ENCODE measurements around the gene STX3. TPM values are rescaled to one million over a fixed set of nuclear protein-coding genes. Genes with fewer than 3 reads are reported as not detected.
A peak's percentile ranks its signal among the peaks of the same experiment; 100 is the strongest.

STX3 gene
- total and polyA plus RNA-seq, 2 of the 4 experiments (the other 2 are of a cell fraction), result 5.0 to 5.4 TPM

DNA sequence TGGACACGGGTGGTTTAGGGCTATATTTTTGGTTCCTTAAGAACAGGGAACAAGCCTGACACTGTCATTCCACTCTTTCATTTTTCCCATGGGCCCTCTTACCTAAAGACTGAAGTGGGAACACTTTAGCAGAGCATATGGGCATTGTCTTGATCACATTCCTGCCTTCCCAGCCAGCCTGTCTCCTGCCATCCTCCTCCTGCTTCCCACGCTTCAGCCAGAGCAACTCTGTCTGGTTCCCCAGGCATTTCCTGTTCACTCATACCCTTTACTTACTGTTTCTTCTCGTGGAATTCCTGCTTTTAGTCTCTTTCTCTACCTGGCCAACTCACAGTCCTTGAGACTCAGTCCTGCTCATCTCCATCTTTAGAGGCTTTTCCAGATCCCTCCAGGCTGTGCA, 32.6 kb downstream of the STX3 start:
- Histone ChIP-seq H3K79me1 (ENCODE audit: low read depth in 1 of 2, low read length in 2 of 2) (peaks cover 0 to 6% of the 10 kb centered on the region in 2 experiments; a peak in 1 of 4 replicates), H3K23ac (ENCODE audit: low read depth, low read length) (no peak overlapping the region), H3K56ac (ENCODE audit: extremely low read depth, insufficient read depth, low read length) (no peak overlapping the region), H4K20me1 (ENCODE audit: insufficient read depth, low read length) (no peaks in the 10 kb centered on the region; the same call in 1 of the 2 replicates), H4K5ac (ENCODE audit: low read depth, low read length) (peak overlapping the region; percentile 52; the same call in 1 of the 2 replicates), H3K14ac (replicated peaks; ENCODE audit: low read depth, low read length) (0 out of 2 replicates have a peak overlapping the region, but pooled peaks have one; percentile 22), H4K91ac (ENCODE audit: insufficient read depth, low read depth, low read length) (no peak overlapping the region; the same call in 1 of the 2 replicates), H2AK9ac (replicated peaks; ENCODE audit: low read depth, low read length, poor library complexity) (no peak overlapping the region), H3K4ac (ENCODE audit: low read depth, low read length) (peak overlapping the region; percentile 34; the same call in 1 of the 2 replicates), H2AFZ (replicated peaks; ENCODE audit: low read length, poor library complexity) (peak overlapping the region; percentile 0), H3K4me3 (ENCODE audit: insufficient read depth, low read depth, low read length) (no peak overlapping the region), H2BK120ac (ENCODE audit: low read depth, low read length) (peak overlapping the region; percentile 45), H2AK5ac (ENCODE audit: low read depth, low read length) (peak overlapping the region; percentile 76; the same call in 1 of the 2 replicates), H3K18ac (ENCODE audit: low read depth, low read length) (no peak overlapping the region), H3K27ac (ENCODE audit: insufficient read depth, low read length) (no peak overlapping the region), H3K9ac (ENCODE audit: low read depth, low read length) (no peak overlapping the region), H4K8ac (ENCODE audit: low read depth in 2 of 2, low read length in 2 of 2) (no peak overlapping the region), H3K9me3 (ENCODE audit: control insufficient read depth, insufficient read depth, low read length) (no peaks in the 10 kb centered on the region), H3K27me3 (ENCODE audit: control insufficient read depth, insufficient read depth, low read length) (no peaks in the 10 kb centered on the region), H2BK15ac (ENCODE audit: low read depth, low read length) (no peak overlapping the region), H2BK5ac (ENCODE audit: low read depth, low read length, poor library complexity, severe bottlenecking) (peak overlapping the region; percentile 56), H3K9me1 (ENCODE audit: insufficient read depth, low read length) (peaks cover 11% of the 10 kb centered on the region; the same call in 1 of the 2 replicates), H3K4me2 (ENCODE audit: low read depth, low read length) (peak overlapping the region; percentile 34; the same call in 1 of the 2 replicates), H3K36me3 (ENCODE audit: control insufficient read depth, insufficient read depth, low read length) (peaks cover 5% of the 10 kb centered on the region), H3K4me1 (ENCODE audit: control insufficient read depth, insufficient read depth, low read length) (peaks cover 6% of the 10 kb centered on the region), H2BK20ac (ENCODE audit: low read depth, low read length) (peak overlapping the region; percentile 38; the same call in 1 of the 2 replicates)
- ATAC-seq (ENCODE audit: low read depth) (peak; percentile 63), DNase-seq (peak; percentile 73)
- dilution Hi-C loops (cut with HindIII; ENCODE audit: low sequenced_read_pairs, unreplicated experiment) (no loop called here), intact Hi-C loops (cut with micrococcal nuclease) (loop anchor here (1.0 kb wide), 1 partner anchor 33 kb away; the partner anchor contains the start of gene STX3), in situ Hi-C loops (cut with MboI; ENCODE audit: low sequenced_read_pairs) (no loop called here)
- WGBS, 2 experiments (ENCODE audit: extremely low coverage in 2 of 2, insufficient read length in 1 of 2), result 27% methylated on average over 3 of the region's 3 CpGs; no CpG with 5 or more reads in 1 of the 2 experiments
- CTCF ChIA-PET, result interaction anchor here (1.1 kb wide), 1 partner anchor 33 kb away, joined by 3 read pairs; the partner anchor contains the start of gene STX3
- POLR2A ChIA-PET (ENCODE audit: unreplicated experiment), result no interaction called here
- TF ChIP-seq POLR2A (IDR thresholded peaks at IDR 0.05; ENCODE audit: low read depth, low read length) (no peak), MXI1 (IDR thresholded peaks at IDR 0.05; ENCODE audit: borderline replicate concordance, low read depth, low read length) (0 out of 2 replicates have a peak, but pooled peaks have one; percentile 18), BHLHE40 (IDR thresholded peaks at IDR 0.05; ENCODE audit: low read depth, low read length) (0 out of 2 replicates have a peak, but pooled peaks have one; percentile 6), RAD21 (IDR thresholded peaks at IDR 0.05; ENCODE audit: low read length) (no peak)
- no TSS peak for BruUV-seq (replicated peaks)
